A673 (cell line): ENCODE measurements around the gene TMEM270.

Experiments
- EZH2 ChIP-seq: fragments of 200-600 bp; sonication (generic); IDR thresholded peaks from 2 replicates; pipeline ENCODE4 v1.6.1; 2017; ENCODE audit warnings: borderline replicate concordance, low read depth, mild to moderate bottlenecking, mixed read lengths, antibody characterized with exemption, low read length; ENCODE audit not compliant: poor library complexity, severe bottlenecking
- TF ChIP-seq, protein P1 (sequence below): fragments of 300-800, 200-600 bp; sonication (generic); conservative IDR thresholded peaks from 2 replicates; pipeline ENCODE4 v1.5.1; 2017; ENCODE audit warnings: low read depth, mild to moderate bottlenecking, antibody characterized with exemption, low read length, moderate library complexity, mixed read lengths

DNA sequence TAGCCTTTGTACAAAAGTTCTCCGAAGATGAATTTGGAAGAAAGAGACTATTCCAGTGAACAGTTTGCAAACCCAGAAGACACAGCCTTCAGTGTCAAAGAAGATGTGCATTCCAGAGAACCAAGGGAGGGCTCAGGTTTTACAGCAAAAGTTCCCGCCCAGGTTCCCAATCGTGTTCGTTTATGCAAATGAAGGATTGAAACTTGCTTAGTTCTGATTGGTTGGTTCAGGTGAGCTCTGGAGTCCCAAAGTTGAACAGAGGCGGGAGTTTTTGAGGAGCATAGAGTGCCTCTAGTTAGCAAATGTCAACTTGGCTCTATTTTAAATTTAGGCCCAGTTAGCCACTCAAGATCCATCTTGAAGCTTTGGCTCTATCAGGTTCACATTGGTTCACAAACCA lies 51.3 kb downstream of the TMEM270 start:
- TF ChIP-seq, protein P1, sequence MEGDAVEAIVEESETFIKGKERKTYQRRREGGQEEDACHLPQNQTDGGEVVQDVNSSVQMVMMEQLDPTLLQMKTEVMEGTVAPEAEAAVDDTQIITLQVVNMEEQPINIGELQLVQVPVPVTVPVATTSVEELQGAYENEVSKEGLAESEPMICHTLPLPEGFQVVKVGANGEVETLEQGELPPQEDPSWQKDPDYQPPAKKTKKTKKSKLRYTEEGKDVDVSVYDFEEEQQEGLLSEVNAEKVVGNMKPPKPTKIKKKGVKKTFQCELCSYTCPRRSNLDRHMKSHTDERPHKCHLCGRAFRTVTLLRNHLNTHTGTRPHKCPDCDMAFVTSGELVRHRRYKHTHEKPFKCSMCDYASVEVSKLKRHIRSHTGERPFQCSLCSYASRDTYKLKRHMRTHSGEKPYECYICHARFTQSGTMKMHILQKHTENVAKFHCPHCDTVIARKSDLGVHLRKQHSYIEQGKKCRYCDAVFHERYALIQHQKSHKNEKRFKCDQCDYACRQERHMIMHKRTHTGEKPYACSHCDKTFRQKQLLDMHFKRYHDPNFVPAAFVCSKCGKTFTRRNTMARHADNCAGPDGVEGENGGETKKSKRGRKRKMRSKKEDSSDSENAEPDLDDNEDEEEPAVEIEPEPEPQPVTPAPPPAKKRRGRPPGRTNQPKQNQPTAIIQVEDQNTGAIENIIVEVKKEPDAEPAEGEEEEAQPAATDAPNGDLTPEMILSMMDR: no peak
- no peak for TF ChIP-seq EZH2
